ENCODE results near the gene PTPRC.

PTPRC gene

DNA sequence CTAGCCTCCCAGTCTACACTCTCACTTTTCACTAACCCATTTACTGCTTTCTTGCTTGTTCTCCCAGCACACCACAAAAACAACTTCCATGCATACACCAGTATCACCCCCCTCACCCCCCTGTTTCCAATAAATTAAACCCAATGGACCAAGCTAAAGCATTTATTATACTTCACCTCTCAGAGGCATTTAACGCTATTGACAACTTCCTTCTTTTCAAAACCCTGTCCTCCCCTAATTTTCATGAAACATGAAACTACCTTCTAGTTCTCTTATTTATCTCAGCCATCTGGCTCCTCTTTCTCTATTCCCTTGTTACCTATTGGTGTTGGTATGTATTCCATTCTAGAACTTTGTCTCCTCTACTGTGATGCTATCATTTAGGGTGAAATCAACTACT lies 32.3 kb downstream of the PTPRC start:
- H3K27ac ChIP-seq, result no peak overlapping the region
- H3K36me3 ChIP-seq, result no peaks in the 10 kb centered on the region
- TF ChIP-seq, protein P1, sequence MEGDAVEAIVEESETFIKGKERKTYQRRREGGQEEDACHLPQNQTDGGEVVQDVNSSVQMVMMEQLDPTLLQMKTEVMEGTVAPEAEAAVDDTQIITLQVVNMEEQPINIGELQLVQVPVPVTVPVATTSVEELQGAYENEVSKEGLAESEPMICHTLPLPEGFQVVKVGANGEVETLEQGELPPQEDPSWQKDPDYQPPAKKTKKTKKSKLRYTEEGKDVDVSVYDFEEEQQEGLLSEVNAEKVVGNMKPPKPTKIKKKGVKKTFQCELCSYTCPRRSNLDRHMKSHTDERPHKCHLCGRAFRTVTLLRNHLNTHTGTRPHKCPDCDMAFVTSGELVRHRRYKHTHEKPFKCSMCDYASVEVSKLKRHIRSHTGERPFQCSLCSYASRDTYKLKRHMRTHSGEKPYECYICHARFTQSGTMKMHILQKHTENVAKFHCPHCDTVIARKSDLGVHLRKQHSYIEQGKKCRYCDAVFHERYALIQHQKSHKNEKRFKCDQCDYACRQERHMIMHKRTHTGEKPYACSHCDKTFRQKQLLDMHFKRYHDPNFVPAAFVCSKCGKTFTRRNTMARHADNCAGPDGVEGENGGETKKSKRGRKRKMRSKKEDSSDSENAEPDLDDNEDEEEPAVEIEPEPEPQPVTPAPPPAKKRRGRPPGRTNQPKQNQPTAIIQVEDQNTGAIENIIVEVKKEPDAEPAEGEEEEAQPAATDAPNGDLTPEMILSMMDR (IDR thresholded peaks at IDR 0.05; ENCODE audit: low read depth, low read length), result no peak
- H3K9me3 ChIP-seq (ENCODE audit: severe bottlenecking), result no peaks in the 10 kb centered on the region
- no peak for DNase-seq
- no peaks in the 10 kb centered on the region for H3K27me3 ChIP-seq (ENCODE audit: insufficient read depth, low read depth, severe bottlenecking)
- no peak overlapping the region for H3K4me3 ChIP-seq (ENCODE audit: low read depth, low read length)

DNA sequence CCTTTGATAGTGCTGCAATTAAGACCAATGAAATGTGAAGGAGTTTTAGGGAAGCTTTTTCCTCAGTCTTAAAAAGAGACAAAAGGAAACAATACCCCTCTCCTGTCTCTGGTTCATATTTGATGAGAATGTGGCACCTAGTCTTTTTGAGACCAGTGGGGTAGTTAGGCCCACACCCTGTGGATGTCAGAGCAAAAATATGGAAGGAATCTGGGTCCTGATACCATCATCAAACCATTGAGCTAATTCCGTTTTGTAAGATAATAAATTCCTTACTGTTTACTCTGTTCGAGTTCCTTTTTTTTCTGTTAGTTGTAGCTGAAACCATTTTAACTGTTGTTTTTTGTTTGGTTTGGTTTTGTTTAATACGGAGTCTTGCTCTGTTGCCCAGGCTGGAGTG lies 33.3 kb downstream of the PTPRC start:
- H3K27ac ChIP-seq, result no peak overlapping the region
- TF ChIP-seq, protein P1 (IDR thresholded peaks at IDR 0.05; ENCODE audit: low read depth, low read length), result no peak
- H3K27me3 ChIP-seq (ENCODE audit: insufficient read depth, low read depth, severe bottlenecking), result no peaks in the 10 kb centered on the region
- no peak for DNase-seq
- no peaks in the 10 kb centered on the region for H3K9me3 ChIP-seq (ENCODE audit: severe bottlenecking)
- H3K36me3 ChIP-seq, result no peaks in the 10 kb centered on the region
- H3K4me3 ChIP-seq (ENCODE audit: low read depth, low read length), result no peak overlapping the region

DNA sequence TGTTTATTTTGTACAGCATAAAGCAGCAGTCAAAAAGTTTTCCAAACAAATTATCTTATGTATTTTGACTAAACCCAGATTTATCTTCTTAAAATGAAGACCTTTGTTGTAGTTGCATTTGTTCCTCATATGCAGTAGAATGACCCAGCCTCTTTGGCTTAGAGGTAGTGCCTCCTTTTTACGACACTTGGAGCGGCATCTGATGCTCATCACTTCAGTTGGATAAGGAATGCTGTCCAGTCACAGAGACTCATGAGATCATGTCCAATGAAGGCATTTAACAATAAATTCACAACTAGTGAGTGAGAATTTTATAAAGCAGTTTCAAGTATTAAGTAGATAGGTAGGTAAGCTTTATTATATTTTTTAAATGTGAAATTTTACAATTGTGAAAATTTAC lies 35.2 kb downstream of the PTPRC start:
- Histone ChIP-seq H3K27me3 (ENCODE audit: insufficient read depth, low read depth, severe bottlenecking) (no peaks in the 10 kb centered on the region), H3K27ac (no peak overlapping the region), H3K9me3 (ENCODE audit: severe bottlenecking) (no peaks in the 10 kb centered on the region), H3K36me3 (no peaks in the 10 kb centered on the region), H3K4me3 (ENCODE audit: low read depth, low read length) (no peak overlapping the region)
- DNase-seq, result no peak
- TF ChIP-seq, protein P1 (IDR thresholded peaks at IDR 0.05; ENCODE audit: low read depth, low read length), result no peak

DNA sequence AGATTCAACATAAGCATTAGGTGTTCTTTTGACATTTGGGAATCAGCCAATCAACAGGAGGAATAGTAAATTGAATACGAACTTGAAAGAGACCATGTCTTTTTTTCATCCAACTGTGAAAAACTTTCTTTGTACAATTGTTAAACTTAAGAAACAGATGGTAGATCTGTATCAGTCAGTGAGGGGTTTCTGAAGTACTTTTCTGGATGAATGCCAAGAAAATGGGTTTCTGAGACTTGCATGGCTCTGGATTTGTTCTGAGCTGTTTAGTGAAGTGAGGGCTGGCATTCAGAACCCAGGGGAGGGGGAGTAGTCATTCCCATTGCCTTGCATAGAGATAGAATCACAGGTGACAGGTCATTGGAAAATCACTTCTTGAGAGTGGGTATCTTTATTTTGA lies 37.4 kb downstream of the PTPRC start:
- Histone ChIP-seq H3K36me3 (no peaks in the 10 kb centered on the region), H3K27ac (no peak overlapping the region), H3K4me3 (ENCODE audit: low read depth, low read length) (no peak overlapping the region), H3K27me3 (ENCODE audit: insufficient read depth, low read depth, severe bottlenecking) (no peaks in the 10 kb centered on the region), H3K9me3 (ENCODE audit: severe bottlenecking) (no peaks in the 10 kb centered on the region)
- TF ChIP-seq, protein P1 (IDR thresholded peaks at IDR 0.05; ENCODE audit: low read depth, low read length), result no peak
- no peak for DNase-seq

DNA sequence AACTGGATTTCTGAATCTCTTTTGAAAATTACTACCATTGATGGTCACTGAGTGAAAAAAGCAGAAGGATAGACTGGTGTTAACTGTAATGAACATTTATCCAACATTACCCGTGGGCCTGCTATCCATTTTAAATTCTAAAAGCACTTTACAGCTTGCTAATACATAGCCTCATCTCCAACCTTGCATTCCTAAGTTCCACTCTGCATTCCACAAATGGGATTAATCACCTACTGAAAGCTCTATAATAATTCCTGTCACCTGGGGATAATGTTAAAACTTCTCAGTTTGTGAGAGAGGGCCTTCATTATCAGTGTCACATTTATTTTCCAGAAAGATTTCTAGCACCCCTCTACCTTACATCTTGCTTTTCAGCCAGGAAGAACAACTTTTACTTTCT lies 38.2 kb downstream of the PTPRC start:
- Histone ChIP-seq H3K27ac (no peak overlapping the region), H3K4me3 (ENCODE audit: low read depth, low read length) (no peak overlapping the region), H3K27me3 (ENCODE audit: insufficient read depth, low read depth, severe bottlenecking) (no peaks in the 10 kb centered on the region), H3K36me3 (no peaks in the 10 kb centered on the region), H3K9me3 (ENCODE audit: severe bottlenecking) (no peaks in the 10 kb centered on the region)
- TF ChIP-seq, protein P1 (IDR thresholded peaks at IDR 0.05; ENCODE audit: low read depth, low read length), result no peak
- no peak for DNase-seq

DNA sequence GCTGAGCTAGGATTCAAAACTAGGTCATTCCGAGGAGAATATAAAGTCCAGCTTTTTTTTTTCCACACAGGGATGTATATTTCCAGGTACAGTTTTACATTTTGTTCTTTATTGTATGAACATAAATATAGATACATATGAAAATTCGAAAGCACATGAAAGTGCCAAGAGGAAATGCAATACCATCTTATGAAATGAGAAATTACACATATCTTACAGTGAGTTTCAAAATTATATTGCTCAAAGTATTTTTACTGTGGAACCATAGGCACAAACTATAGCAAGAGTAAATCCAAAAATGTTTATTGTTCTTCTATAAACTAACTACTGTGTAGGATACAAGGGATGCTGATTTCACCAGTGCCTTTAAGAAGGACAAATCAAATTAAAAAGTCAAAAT lies 39.0 kb downstream of the PTPRC start:
- H3K4me3 ChIP-seq (ENCODE audit: low read depth, low read length), result no peak overlapping the region
- no peaks in the 10 kb centered on the region for H3K27me3 ChIP-seq (ENCODE audit: insufficient read depth, low read depth, severe bottlenecking)
- H3K27ac ChIP-seq, result no peak overlapping the region
- H3K36me3 ChIP-seq, result no peaks in the 10 kb centered on the region
- H3K9me3 ChIP-seq (ENCODE audit: severe bottlenecking), result no peaks in the 10 kb centered on the region
- no peak for DNase-seq
- TF ChIP-seq, protein P1 (IDR thresholded peaks at IDR 0.05; ENCODE audit: low read depth, low read length), result no peak
